Measurements from ENCODE around the gene SRRM3.
"Not testable (repeated sequence)": the region's sequence is repeated elsewhere in the genome, so short reads cannot be mapped to it uniquely, and the experiment has no call there.

Gene SRRM3

DNA sequence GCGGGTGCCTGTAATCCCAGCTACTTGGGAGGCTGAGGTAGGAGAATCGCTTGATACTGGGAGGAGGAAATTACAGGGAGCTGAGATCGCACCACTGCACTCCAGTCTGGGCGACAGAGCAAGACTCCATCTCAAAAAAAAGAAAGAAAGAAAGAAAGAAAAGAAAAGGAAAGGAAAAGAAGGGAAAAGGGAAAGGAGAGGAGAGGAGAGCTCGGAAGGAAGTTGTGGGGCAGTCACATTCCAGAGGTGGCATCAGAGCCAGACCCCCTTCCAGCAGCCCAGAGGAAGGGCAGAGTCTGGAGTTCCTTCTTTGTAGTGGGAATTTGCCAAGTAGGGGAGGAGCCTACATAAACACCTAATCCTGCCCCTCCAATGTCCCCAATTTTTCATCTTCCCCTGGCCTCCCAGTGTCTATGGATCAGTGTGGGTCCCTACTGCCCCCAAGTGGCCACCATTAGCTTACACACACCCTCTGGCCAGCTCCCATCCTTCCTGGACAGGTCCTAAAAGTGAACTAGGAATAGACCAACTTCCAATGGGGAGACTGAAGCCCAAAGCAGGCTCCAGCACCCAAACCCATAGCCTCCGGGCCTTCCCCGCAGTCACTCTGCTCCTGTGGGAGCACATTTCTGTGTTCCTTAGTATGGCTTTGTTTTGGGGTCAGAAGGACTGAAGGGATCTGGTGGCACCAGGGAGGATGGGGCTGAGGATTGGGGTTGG is 61.1 kb downstream of the SRRM3 start:
- no peak for DNase-seq (ENCODE audit: low spot score)

DNA sequence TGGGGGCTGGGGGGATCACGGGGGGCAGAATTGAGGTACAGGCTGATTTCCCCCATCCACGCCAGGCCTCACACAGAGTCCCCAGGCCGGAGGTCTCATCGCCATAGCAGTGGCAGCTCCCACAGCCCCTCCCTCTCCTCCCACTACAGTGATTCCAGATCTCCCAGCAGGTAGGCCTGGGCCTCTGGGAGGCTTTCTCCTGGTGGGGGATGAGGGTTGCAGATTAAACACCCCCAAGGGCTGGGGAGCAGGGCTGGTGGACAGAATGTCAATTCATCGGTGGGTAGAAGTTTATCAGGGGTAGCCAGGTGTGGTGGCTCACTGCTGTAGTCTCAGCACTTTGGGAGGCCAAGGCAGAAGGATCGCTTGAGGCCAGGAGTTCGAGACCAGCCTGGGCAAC is 63.6 kb downstream of the SRRM3 start:
- DNase-seq (ENCODE audit: low spot score) = no peak

DNA sequence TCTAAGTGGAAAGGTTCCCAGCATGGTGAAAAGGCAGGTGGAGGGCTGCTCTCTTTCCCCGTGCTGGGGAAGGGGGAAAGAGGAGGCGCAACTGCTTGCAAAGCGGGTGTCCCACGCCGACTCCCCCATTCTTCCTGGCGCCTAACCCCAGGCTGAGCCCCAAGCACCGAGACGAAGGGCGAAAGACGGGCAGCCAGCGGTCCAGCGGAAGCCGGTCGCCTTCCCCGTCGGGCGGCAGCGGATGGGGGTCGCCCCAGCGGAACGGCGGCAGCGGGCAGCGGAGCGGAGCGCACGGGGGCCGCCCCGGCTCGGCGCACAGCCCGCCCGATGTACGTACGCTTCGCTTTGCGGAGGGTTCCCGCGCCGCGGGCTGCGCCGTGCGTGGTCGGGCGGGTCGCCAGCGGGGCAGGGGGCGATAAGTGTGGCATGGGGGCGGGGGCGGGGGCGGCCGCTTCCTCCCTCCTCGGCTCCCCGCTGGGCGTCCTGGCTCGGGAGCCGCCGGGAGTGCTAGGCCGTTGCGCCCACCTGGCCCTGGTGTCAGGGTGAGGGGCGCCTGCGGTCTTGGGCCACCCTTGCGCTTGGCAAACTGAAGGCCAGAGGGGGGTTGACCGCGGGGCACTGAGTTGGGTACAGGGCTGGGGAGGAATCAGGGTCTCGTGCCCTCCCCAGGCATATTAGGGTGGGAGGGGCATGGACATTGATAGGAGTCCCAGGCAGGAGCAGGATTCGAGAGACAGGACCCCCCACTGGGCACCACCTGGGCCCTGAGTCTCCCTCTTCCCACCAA is 65.6 kb downstream of the SRRM3 start:
- no peak for DNase-seq (ENCODE audit: low spot score)

DNA sequence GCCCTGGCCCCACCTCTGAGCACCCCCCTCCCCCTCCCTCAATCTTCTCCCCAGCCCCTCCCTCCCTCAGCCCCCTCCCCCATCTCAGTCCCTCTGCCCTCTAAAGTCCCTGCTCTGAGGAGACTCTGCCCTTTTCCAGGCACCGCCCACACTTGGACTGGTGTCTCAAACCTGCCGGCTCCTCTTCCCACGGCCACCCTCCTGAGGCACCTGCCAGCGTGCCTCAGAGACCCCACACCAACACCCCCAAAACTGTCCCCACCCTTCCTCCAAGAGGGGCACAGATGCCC is 66.1 kb downstream of the SRRM3 start:
- no peak for DNase-seq (ENCODE audit: low spot score)

DNA sequence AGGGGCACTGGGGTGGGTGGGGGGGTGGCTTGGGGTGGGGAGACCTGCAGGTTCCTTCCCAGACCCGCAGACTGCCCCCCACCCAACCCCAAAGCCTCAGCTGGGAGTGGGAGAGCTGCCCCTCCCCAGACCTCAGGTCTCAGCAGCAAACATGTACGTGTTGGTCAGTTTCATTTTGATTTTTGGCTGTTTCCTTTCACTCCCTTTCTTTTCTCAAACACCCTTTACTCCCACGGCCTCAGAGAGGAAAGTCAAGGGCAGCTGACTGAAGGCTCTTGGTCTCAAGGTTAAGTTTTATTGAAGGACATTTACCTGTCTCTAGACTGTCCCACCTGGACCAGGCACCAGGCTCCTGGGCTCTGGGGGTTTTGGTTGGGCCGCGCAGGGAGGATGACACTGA is 66.7 kb downstream of the SRRM3 start:
- DNase-seq (ENCODE audit: low spot score) = no peak

DNA sequence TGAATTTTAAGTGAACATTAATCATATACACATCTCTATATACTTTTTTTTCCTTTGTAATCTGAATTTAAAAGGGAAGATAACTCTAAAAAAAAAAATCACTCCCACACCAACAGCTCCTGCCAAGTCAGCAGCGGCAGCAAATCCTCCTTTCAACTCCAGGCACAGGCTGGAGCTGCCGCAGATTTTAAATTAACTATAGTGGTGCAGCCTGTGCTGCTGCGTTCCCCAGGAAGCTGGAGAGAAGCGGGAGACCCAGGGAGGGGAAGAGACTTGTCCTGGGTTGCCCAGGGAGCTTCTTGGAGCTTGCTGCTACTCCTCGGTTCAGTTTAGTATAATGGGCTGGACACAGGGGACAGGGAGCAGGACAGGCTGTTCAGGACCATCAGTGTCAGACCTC is 68.2 kb downstream of the SRRM3 start:
- DNase-seq (ENCODE audit: low spot score) = no peak

DNA sequence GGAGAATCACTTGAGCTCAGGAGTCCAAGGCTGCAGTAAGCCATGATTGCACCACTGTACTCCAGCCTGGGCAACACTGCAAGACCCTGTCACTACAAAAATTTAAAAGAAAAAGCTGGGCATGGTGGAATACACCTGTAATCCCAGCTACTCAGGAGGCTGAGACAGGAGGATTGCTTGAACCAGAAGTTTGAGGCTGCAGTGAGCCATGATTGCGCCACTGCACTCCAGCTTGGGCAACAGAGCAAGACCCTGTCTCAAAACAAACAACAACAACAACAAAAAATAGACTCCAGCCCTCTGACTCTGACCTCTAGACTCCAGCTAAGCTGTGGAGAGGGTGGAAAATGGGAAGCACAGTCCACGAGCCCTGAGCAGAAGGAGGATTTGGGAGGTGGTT is 69.7 kb downstream of the SRRM3 start:
- DNase-seq (ENCODE audit: low spot score) = not testable (repeated sequence)

DNA sequence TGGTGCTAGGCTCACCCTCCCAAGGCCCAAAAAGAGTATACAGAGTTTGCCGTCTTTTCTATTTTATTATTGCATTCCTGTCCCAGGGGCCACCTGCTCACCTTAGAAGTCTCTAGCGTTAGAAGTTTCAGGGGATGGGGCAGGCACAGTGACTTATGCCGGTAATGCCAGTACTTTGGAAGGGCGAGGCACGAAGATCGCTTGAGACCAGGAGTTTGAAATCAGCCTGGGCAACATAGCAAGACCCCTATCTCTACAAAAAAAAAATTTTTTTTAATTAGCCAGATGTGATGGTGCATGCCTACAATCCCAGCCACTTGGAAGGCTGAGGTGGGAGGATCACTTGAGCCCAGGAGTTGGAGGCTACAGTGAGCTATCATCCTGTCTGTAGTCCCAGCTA is 70.4 kb downstream of the SRRM3 start:
- no peak for DNase-seq (ENCODE audit: low spot score)

DNA sequence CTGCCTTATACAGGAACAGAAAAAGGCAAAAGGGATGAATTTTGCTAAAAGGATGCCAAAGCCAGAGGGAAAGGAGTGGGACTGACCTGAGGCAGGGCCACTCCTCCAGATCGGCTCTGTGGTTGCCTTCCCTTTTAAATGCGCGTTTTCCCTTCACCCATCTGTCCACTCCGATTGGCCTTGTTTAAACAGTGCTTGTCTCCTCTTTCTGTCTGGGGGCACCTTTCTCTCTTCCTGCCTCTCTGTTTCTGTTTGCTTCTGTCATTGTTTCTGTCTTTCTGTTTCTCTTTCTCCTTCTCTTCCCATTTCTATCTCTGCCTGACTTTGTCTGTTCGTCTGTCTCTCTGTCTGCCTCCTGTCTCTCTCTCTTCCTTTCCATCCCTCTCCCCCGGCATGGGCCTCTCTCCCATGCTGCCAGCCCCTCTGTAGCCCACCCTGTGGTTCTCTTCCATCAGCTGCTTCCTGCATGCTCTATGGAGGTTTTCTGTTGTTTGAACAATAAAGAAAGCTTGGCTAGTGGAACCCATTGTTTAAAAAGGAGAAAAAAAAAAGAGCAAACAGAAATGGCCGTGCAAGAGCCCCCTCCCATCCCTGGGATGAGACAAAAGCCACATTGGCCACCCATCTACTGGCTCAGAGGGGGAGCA is 71.3 kb downstream of the SRRM3 start:
- DNase-seq (ENCODE audit: low spot score) = no peak

DNA sequence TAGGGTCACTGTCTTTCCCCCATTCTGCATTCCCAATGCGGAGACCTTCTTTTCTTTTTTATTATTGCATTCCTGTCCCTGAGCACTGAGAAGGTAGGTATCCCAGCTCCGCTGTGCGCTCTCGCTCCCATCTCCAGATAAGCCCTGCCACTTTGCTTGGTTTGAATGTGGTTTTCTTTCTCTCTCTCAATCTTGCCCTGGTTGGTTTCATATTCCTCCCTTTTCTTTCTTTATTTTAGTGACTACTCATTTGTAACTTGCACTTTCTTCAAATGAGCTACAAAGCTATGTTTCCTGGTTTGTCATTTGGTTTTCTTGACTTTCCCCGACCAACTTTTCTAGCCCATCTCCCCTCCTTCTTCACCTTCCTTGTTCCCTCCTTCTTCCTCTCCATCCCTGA is 71.8 kb downstream of the SRRM3 start:
- no peak for DNase-seq (ENCODE audit: low spot score)

DNA sequence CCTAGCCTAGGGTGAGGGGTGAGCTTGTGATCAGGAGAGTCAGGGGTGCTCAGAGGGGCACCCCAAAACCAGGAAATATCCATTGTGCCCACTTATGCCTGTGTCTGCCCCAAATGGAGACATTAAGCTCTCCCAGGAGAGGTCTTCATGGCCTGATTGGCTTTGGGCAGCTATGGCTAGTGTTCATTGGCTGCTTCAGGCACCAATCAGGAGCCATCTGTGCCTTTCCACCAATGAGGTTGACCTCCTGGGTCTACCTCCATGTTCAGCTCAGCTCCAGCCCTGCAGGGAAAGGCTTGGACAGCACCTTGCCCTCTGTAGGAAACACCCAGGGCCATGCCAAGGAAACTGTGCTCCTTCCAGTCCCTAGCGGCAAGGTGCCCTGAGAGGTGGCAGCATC is 76.8 kb downstream of the SRRM3 start:
- no peak for DNase-seq (ENCODE audit: low spot score)

DNA sequence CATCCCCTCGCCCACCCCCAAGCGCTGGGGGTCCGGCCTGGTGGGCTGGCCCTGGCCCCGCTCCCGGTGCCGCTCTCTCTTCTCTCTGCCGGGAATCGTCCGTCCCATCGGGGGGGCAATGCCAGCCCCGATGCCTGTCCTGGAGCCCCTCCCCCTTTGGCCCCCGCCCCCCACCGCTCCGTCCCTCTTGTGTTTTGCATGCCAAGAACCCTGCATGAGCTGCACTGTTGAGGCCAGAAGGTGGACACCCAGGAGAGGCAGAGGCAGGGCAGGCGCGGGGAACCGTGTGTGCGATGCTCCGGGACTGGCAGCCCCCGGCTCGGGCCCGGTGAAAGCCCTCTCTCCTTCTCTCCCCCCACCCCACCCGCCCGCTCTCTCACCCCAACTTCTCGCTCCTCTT is 78.7 kb downstream of the SRRM3 start:
- no peak for DNase-seq (ENCODE audit: low spot score)

DNA sequence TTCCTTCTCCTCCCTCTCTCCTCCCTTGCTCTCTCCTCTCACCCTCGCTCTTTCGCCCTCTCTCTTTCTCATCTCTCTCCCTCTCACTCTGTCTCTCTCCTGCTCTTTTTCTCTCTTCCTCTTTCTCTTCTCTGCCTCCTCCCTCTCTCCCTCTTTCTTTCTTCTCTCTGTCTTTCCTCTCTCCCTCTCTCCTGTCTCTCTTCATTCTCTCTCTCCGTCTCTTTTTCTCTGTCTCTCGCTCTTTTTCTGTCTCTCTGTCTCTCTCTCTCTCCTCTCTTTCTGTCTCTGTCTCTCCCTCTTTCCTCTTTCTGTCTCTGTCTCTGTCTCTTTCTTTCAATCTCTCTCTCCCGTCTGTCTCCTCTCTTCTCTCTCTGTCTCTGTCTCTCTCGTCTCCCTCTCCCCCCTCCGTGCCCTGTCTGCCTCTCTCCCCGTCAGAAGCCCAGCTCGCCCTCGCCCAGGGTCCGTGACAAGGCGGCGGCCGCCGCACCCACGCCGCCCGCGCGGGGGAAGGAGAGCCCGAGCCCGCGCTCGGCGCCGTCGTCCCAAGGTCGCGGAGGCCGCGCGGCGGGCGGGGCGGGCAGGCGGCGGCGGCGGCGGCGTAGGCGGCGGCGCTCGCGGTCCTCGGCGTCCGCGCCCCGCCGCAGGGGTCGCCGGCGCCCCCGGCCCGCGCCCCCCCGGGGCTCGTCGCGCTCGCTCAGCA is 79.5 kb downstream of the SRRM3 start:
- no peak for DNase-seq (ENCODE audit: low spot score)

DNA sequence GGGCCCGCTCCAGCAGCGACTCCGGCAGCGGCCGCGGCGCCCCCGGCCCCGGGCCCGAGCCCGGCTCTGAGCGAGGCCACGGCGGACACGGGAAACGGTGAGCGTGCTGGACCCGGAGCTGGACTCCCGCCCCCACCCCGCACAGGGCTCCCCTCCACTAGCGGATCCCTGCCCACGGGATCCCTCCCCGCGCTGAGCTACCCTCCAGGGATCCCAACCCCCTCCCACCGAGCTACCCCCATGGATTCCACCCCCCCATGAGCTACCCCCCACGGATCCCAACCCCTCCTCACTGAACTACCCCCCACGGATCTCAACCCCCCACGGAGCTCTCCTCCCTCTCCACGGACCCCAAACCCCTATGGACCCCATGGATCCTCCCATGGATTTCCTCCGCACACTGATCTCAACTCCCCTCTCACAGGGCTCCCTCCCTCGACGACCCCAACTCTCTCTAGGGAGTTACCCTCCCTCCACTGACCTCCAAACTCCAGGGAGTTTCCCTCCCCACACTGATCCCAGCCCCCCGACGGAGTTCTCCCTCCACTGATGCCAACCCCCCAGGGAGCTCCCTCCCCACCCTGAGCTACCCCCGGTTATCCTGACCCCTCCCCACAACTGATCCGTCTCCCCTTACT is 80.1 kb downstream of the SRRM3 start:
- DNase-seq (ENCODE audit: low spot score) = no peak

DNA sequence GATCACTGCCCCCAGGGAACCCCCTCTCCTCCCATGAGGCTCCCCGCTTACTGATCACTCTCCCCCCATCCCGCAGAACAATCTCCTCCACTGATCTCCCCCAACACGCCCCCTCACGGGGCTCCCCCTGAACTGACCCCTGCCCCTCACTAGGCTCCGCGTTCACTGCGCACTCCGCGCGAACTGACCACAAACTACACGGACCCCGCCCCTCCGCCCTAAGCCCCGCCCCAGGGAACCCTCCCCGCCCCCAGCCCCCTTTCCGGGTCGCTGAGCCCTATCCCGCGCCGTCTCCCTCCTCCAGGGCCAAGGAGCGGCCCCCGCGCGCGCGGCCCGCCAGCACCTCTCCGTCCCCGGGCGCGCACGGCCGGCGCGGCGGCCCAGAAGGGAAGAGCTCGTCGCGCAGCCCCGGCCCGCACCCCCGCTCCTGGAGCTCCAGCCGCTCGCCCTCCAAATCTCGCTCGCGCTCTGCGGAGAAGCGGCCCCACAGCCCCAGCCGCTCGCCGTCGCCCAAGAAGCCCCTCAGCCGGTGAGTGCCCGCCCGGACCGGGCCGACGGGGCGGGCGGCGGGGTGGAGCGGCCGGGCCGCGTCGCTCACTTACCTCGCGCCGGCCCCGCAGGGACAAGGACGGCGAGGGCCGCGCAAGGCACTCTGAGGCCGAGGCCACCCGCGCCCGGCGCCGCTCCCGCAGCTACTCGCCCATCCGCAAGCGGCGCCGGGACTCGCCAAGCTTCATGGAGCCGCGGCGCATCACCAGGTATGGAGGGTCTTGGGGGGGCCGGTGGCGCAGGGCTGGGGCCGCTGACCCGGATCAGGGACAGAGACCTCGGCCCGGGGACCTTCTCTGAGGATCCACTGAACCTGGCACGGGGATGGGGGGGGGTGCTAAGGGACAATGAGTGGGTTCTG is 80.9 kb downstream of the SRRM3 start:
- DNase-seq (ENCODE audit: low spot score) = no peak

DNA sequence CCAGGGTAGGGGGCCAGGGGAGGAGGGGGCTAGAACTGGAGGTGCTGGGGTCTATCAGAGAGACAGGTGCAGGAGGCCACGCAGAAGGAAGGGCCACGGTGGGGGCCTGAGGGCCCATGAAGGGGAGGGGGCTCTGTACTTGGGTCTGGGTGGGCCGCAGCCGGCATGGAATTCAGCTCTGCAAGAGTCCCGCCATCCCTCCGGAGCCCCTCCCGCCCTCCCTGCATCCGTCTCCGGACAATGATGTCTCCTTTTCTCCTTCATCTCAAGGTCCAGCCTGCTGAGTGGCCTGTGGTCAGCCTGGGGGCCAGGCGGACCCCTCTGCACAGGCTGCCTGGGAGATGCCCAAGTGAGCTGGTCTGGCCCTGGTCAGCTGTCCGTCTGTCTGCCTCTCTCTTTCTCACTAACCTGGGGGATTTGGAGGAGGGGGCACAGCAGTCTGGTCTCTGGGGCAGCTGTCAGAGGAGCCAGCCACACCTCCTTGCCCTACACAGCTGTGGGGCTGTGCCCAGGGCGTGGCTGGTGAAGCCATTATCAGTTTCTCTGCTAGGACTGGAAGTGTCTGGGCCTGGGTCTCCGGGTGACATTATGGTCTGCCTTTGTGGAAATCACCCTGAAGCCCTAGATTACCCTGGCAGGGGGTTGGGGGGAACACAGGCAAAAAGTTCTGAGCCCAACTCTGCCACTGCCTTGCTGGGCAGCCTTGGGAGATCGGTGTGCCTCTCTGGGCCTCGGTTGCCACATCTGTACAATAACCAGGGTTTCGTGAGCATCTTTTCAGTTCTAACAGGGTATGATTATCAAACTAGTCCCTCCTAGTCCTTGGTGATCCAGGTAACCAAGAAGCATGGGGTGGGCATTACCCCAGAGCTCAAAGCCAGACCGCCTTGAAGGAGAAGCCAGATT is 81.8 kb downstream of the SRRM3 start:
- DNase-seq (ENCODE audit: low spot score) = no peak

DNA sequence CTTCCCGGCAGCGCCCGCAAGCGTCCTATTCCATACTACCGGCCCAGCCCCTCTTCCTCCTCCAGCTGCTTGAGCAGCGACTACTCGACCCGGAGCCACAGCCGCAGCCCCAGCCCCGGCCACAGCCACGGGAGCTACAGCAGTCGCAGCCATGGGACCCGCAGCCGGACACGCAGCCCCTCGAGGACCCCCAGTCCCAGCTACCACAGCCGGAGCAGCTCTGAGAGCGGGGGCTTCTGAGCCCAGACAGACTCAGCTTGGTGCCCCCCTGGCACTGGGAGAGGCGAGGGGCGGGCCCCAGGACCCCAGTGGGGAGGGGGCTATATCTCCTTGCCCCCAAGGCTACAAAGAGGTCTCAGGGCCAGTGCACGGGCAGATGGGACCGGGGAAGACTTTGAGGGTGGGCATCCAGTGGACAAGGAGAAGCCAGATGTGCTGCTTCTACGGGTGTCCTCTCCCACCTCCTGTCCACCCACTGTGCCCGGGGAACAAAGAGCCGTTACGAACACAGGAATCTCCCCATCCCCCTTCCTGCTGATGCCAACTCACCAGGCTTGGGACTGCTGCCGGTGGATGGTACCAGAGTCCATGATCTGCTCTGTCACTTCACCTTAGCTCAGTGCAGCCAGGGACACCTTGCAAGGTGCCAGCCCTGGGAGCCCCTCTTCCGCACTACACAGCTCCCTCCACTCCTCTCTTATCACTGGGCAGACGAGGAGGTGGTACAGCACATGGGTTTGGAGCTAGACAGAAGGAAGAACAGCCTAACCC is 84.1 kb downstream of the SRRM3 start:
- DNase-seq (ENCODE audit: low spot score) = no peak

DNA sequence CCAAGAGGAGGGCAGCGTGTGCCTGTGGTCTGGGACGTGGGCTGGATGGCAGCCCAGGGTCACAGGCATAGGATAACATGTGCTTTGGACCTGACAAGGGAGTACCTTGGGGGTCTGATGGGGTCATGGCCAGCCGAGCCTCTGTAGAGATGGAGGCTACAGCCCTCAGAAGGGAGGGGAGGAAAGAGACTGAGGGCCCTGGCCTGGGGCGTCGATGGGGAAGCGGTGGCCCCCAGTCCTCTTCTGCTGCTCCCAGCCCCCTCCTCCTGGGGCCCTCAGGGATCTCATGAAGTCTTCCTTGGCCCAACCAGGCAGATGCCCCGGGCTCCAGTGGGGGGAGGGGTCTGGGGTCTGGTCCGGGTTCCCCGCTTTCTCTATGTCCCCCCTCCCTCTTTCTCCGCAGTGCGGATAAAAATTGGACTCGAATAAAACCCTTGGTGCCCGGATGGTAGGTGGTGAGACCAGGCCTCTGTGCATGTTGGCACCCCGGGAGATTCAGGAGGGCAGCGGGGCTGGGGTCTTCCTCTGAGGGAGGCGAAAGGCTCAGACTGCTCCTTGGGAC is 85.2 kb downstream of the SRRM3 start:
- DNase-seq (ENCODE audit: low spot score) = no peak

DNA sequence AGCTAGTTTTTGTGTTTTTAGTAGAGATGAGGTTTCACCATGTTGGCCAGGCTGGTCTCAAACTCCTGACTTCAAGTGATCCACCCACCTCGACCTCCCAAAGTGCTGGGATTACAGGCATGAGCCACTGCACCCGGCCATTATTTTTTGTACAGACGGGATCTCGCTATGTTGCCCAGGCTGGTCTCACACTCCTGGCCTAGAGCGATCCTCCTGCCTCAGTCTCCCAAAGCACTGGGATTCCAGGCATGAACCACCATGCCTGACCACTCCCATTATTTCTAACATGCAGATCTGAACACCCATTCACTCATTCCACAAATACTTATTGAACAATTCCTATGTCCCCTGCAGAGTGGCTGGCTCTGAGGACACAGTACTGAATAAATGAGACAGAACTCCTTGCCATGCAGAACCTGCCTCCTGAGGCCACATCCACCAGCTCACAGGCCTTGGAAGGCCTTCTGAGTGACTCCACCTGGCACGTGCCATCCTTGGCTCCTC is 89.2 kb downstream of the SRRM3 start:
- not testable (repeated sequence) for DNase-seq (ENCODE audit: low spot score)
